Measurements from ENCODE around the gene SAMHD1.
A peak's percentile ranks its signal among the peaks of the same experiment; 100 is the strongest.

Gene SAMHD1

DNA sequence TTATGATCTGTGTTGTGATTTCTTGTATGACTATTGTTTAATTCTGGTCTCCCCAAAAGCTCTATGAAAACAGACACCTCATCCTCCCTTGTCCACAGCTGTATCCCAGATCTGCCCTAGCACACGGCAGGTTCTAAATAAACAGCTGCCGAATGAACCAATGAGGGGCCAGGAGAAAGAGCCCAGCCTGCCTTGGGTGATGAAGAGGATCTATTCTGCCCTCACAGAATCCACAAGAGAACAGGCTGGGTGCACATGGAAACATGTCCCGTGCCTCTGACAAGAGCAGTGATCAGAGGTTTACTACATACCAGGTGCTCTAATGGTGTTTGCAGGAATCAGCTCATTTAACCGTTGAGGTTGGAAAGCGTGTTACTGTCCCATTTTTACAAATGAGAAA is 91.2 kb downstream of the SAMHD1 start:
- Histone ChIP-seq H4K20me1 (ENCODE audit: insufficient read depth, low read length) (peaks cover 42% of the 10 kb centered on the region), H3K9me3 (ENCODE audit: insufficient read depth, low read length, severe bottlenecking) (no peaks in the 10 kb centered on the region), H3K4me2 (ENCODE audit: insufficient read depth, low read length) (peak overlapping the region; percentile 87; the same call in 1 of the 2 replicates), H3K9ac (ENCODE audit: low read depth, low read length) (no peak overlapping the region; the same call in 1 of the 2 replicates), H2AFZ (ENCODE audit: low read depth, low read length) (no peak overlapping the region), H3K79me2 (ENCODE audit: insufficient read depth, low read length) (peaks cover 59% of the 10 kb centered on the region), H3K4me3 (ENCODE audit: low read depth in 1 of 2, low read length in 2 of 2) (no peak overlapping the region), H3K27ac (ENCODE audit: low read length) (no peak overlapping the region), H3K4me1 (ENCODE audit: insufficient read depth, low read length) (peaks cover 36% of the 10 kb centered on the region), H3K27me3 (ENCODE audit: insufficient read depth, low read length, poor library complexity) (no peaks in the 10 kb centered on the region), H3K36me3 (ENCODE audit: insufficient read depth, low read length) (peaks cover 36% of the 10 kb centered on the region)
- DNase-seq (no peak), ATAC-seq (ENCODE audit: insufficient read depth, low read depth) (no peak)
- TF ChIP-seq, protein P1, sequence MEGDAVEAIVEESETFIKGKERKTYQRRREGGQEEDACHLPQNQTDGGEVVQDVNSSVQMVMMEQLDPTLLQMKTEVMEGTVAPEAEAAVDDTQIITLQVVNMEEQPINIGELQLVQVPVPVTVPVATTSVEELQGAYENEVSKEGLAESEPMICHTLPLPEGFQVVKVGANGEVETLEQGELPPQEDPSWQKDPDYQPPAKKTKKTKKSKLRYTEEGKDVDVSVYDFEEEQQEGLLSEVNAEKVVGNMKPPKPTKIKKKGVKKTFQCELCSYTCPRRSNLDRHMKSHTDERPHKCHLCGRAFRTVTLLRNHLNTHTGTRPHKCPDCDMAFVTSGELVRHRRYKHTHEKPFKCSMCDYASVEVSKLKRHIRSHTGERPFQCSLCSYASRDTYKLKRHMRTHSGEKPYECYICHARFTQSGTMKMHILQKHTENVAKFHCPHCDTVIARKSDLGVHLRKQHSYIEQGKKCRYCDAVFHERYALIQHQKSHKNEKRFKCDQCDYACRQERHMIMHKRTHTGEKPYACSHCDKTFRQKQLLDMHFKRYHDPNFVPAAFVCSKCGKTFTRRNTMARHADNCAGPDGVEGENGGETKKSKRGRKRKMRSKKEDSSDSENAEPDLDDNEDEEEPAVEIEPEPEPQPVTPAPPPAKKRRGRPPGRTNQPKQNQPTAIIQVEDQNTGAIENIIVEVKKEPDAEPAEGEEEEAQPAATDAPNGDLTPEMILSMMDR (IDR thresholded peaks at IDR 0.05; ENCODE audit: borderline replicate concordance, extremely low read depth, low read length, poor library complexity, severe bottlenecking), result no peak
- no peak for TF ChIP-seq EZH2 (IDR thresholded peaks at IDR 0.05; ENCODE audit: borderline replicate concordance, low read depth, low read length, severe bottlenecking)

DNA sequence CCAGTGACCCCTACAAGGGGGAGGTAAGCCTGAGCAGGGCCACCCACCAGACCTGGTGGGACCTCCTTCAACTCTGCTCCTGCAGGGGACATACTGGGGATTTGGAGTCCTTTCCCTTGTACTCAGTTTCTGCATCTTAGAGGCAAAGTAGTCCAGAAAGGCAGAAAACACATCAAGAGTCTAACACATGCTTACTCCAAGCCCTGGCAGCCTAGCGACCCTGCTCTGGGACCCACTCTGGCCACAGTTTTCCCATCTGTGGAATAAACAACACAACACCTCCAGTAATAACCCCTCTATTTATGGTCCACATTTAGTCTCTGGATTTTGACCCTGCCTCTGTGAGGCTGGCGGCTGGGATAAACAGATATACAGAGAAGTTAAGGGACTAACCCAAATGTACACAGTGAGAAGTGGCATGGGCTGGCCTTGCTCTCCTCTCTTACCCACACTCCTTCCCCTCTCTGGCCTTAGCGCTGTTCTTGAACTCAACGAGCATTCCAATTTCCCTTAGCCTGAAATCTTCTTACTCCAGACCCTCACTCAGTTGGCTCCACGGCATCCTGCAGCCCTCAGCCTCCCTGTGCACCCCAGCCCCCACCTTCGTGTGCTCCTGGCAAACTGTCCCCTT is 91.7 kb downstream of the SAMHD1 start:
- Histone ChIP-seq H3K4me2 (ENCODE audit: insufficient read depth, low read length) (peak overlapping the region; percentile 18; the same call in 1 of the 2 replicates), H3K27ac (ENCODE audit: low read length) (no peak overlapping the region), H3K9me3 (ENCODE audit: insufficient read depth, low read length, severe bottlenecking) (no peaks in the 10 kb centered on the region), H2AFZ (ENCODE audit: low read depth, low read length) (no peak overlapping the region), H4K20me1 (ENCODE audit: insufficient read depth, low read length) (peaks cover 46% of the 10 kb centered on the region), H3K79me2 (ENCODE audit: insufficient read depth, low read length) (peaks cover 62% of the 10 kb centered on the region), H3K27me3 (ENCODE audit: insufficient read depth, low read length, poor library complexity) (no peaks in the 10 kb centered on the region), H3K9ac (ENCODE audit: low read depth, low read length) (no peak overlapping the region), H3K36me3 (ENCODE audit: insufficient read depth, low read length) (peaks cover 36% of the 10 kb centered on the region), H3K4me1 (ENCODE audit: insufficient read depth, low read length) (peaks cover 36% of the 10 kb centered on the region), H3K4me3 (ENCODE audit: low read depth in 1 of 2, low read length in 2 of 2) (no peak overlapping the region)
- ATAC-seq (ENCODE audit: insufficient read depth, low read depth), result no peak
- no peak for DNase-seq
- TF ChIP-seq, protein P1 (IDR thresholded peaks at IDR 0.05; ENCODE audit: borderline replicate concordance, extremely low read depth, low read length, poor library complexity, severe bottlenecking), result no peak
- TF ChIP-seq EZH2 (IDR thresholded peaks at IDR 0.05; ENCODE audit: borderline replicate concordance, low read depth, low read length, severe bottlenecking), result no peak

DNA sequence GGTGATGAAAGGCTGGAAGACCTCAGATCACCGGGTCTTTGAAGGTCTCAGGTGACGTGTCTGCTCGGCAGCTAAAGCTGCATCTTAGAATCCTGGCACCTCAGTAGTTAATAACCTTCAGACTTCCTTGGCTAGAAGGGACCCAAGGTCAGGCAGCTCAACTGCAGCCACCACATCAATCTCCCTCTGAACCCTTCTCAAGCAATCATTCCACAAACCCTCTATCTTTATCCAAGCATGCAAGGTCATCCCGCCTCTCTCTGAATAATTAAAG is 92.3 kb downstream of the SAMHD1 start:
- no peak for TF ChIP-seq EZH2 (IDR thresholded peaks at IDR 0.05; ENCODE audit: borderline replicate concordance, low read depth, low read length, severe bottlenecking)
- TF ChIP-seq, protein P1 (IDR thresholded peaks at IDR 0.05; ENCODE audit: borderline replicate concordance, extremely low read depth, low read length, poor library complexity, severe bottlenecking), result no peak
- H3K79me2 ChIP-seq (ENCODE audit: insufficient read depth, low read length), result peaks cover 65% of the 10 kb centered on the region
- no peak overlapping the region for H3K4me3 ChIP-seq (ENCODE audit: low read depth in 1 of 2, low read length in 2 of 2)
- no peaks in the 10 kb centered on the region for H3K27me3 ChIP-seq (ENCODE audit: insufficient read depth, low read length, poor library complexity)
- no peak overlapping the region for H3K9ac ChIP-seq (ENCODE audit: low read depth, low read length)
- ATAC-seq (ENCODE audit: insufficient read depth, low read depth) (no peak), DNase-seq (no peak)
- H3K9me3 ChIP-seq (ENCODE audit: insufficient read depth, low read length, severe bottlenecking), result no peaks in the 10 kb centered on the region
- H4K20me1 ChIP-seq (ENCODE audit: insufficient read depth, low read length), result peaks cover 46% of the 10 kb centered on the region
- H3K36me3 ChIP-seq (ENCODE audit: insufficient read depth, low read length), result peaks cover 36% of the 10 kb centered on the region
- no peak overlapping the region for H2AFZ ChIP-seq (ENCODE audit: low read depth, low read length)
- peaks cover 35% of the 10 kb centered on the region for H3K4me1 ChIP-seq (ENCODE audit: insufficient read depth, low read length)
- no peak overlapping the region; the same call in 1 of the 2 replicates for H3K4me2 ChIP-seq (ENCODE audit: insufficient read depth, low read length)
- no peak overlapping the region for H3K27ac ChIP-seq (ENCODE audit: low read length)

All from DND-41 (cell line).